Fibroblast of pulmonary artery (primary cell): ENCODE results near the gene TUBA4B.
"Not testable (repeated sequence)": the region's sequence is repeated elsewhere in the genome, so short reads cannot be mapped to it uniquely, and the experiment has no call there.

ENCODE experiments used
- DNase-seq: peaks from one replicate; pipeline ENCODE4 v3.0.0-alpha.2; 2010; ENCODE audit warnings: low read depth
- H3K4me3 ChIP-seq: replicated peaks from 2 replicates; pipeline ENCODE4 v1.5.1; 2011; ENCODE audit warnings: low read depth, mild to moderate bottlenecking, control low read depth, low read length, moderate library complexity
- CTCF ChIP-seq: IDR thresholded peaks from 2 replicates; pipeline ENCODE4 v1.5.1; 2011; ENCODE audit warnings: mild to moderate bottlenecking, control low read depth, low read length, inconsistent platforms; ENCODE audit errors: missing control alignments

TUBA4B gene

GRCh38 chr2:219250049-219250781 lies 2.8 kb upstream of the TUBA4B start:
- DNase-seq = peak; percentile 27
- TF ChIP-seq CTCF = no peak
- H3K4me3 ChIP-seq = no peak overlapping the region

- TF ChIP-seq CTCF = no peak
- no peak overlapping the region for H3K4me3 ChIP-seq
- DNase-seq = no peak
These were observed 1.4 kb upstream of the TUBA4B start for GRCh38 chr2:219251656-219252055.

- H3K4me3 ChIP-seq = no peak overlapping the region
- DNase-seq = no peak
- TF ChIP-seq CTCF = no peak
These were observed 959 bp upstream of the TUBA4B start for GRCh38 chr2:219252084-219252483.

GRCh38 chr2:219252570-219252899 lies 508 bp upstream of the TUBA4B start:
- TF ChIP-seq CTCF = no peak
- DNase-seq = no peak
- H3K4me3 ChIP-seq = peak overlapping the region; percentile 65

DNA sequence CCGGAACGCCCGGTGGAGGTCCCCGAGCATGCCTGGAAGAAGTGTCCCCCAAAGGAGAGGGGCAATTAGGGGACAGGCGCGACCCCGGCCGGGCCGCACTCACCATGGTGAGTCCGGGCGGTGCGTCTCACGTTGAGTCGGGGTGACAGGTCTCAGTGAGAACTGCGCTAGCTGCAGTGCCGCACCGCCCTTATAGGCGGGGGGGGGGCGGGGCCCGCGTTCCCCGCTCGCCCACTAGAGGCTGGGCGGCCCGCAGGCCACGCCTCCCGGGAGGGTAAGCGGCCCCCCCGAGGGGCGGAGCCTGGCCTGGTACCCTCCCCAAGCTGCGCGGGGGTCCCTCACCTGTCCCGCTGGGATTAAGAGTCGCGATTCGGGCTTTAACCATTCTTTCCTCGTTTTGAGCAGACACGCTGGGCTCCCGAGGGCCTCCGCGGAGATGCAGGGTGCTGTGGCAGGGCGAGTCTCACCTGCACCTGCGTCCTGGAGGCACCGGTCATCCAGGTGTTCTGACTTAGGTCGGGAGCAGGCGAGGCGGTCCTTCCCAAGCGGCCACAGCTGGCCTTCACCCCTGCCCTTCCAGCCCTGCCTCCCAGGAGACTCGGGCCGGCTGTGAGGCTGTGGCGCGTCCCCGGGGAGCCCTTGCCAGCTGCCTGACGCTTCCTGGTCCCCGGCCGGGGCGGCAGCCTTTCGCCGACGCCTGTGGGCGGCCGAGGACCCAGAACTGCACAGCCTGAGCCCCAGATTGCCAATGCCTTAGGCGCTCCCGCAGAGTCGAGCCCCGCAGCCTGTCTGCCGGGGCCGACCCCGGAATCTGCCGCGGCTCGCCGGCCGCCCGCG lies 928 bp downstream of the TUBA4B start, which contains the start of gene TUBA4A:
TUBA4A (minus strand) TSS at position 166 of the 837 bp plus-strand sequence; CDS start at position 106, 60 bp downstream.
- DNase-seq = peak; percentile 53
- peak within 1 kb of the TSS; percentile 65 for H3K4me3 ChIP-seq
- TF ChIP-seq CTCF = no peak

DNA sequence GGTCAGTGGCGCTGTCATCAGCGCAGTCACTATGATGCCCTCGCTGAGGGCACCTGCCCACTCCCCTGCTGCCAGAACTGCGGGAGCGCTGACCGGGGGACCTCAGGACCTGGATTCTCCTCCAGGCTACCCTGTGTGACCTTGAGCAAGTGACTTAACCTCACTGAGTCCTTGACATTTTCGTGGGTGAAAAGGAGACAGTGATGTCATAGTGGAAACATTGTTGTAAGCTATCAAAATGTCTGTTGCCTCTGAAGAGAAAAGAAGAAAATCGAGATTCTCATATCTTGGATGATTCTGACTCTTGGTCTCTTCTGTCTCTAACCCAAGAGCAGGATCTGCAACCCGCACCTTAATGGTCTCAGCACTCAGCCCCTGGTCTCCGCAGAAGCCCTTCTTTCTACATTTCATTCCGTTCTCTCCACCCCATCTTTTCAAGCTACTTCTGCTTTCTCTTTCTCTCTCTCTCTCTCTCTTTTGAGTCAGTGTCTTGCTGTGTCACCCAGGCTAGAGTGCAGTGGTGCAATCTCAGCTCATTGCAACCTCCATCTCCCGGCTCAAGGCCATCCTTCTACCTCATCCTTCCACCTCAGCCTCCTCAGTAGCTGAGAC lies 1.7 kb downstream of the TUBA4B start:
- no peak for DNase-seq
- peak overlapping the region; percentile 65 for H3K4me3 ChIP-seq
- no peak for TF ChIP-seq CTCF

DNA sequence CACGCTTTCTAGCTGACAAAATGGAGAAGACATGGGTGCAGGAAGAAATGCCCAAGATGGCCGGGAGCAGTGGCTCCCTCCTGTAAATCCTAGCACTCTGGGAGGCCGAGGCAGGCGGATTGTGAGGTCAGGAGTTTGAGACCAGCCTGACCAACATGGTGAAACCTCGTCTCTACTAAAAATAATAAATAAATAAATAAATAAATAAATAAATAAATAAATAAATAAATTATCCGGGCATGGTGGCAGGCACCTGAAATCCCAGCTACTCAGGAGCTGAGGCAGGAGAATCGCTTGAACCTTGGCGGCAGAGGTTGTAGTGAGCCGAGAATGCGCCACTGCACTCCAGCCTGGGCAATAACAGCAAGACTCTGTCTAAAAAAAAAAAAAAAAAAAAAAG lies 5.9 kb downstream of the TUBA4B start:
- not testable (repeated sequence) for DNase-seq, H3K4me3 ChIP-seq
